Pancreas (tissue), 10 donors: Measurements from ENCODE around the gene FRRS1. TPM values are rescaled to one million over a fixed set of nuclear protein-coding genes. Genes with fewer than 3 reads are reported as not detected.

Experiments
- ATAC-seq, 4 donors: fragments of 200-7000 bp; cut with Tn5 transposase; one replicate each; pipeline versions ENCODE4 v1.8.0 to v1.9.1; 2020; ENCODE audit warnings: mild to moderate bottlenecking in 4 of 4, moderate library complexity in 4 of 4
- DNase-seq, 6 donors: peaks; one replicate each; pipeline ENCODE4 v3.0.0-alpha.2; 2020
- FAIRE-seq: peaks from 2 replicates; lab custom pipeline; 2012; peaks lifted over from hg19 to GRCh38; lab: Jason Lieb, UNC
- H3K27ac ChIP-seq, 4 donors: fragments of 200-600 bp; sonication (generic); 1 replicate in 3 of 4; 2 replicates in 1 of 4; pipeline versions ENCODE4 v1.5.0 to v1.8.0; 2020
- H3K27me3 ChIP-seq, 4 donors: fragments of 200-600 bp; one replicate each; pipeline ENCODE4 v1.8.0; 2021
- H3K36me3 ChIP-seq, 3 donors: fragments of 200-600 bp; sonication (generic) in 1 of 3; one replicate each; pipeline versions ENCODE4 v1.5.0 to v1.8.0; 2020 to 2021
- H3K4me1 ChIP-seq, 3 donors: fragments of 200-600 bp; one replicate each; pipeline ENCODE4 v1.8.0; 2021
- H3K4me3 ChIP-seq, 4 donors: fragments of 200-600 bp; sonication (generic) in 2 of 4; one replicate each; pipeline versions ENCODE4 v1.5.0 to v1.8.0; 2020 to 2021
- H3K9me3 ChIP-seq, 4 donors: fragments of 200-600 bp; one replicate each; pipeline ENCODE4 v1.8.0; 2021
- CTCF ChIP-seq, 4 donors: fragments of 200-600 bp; sonication (generic) in 3 of 4; IDR thresholded peaks; one replicate each; pipeline versions ENCODE4 v1.5.0 to v1.8.0; 2021; ENCODE audit warnings: antibody characterized with exemption in 4 of 4
- WGBS, 2 donors: extraction: QIAGEN DNeasy Blood & Tissue Kit; methylation state at CpG; one replicate each; pipeline ENCODE4 v1.1.7; 2013; 5-methylcytosine and 5-hydroxymethylcytosine counted together
- intact Hi-C, 3 donors: fragments of 100-400 bp; cut with DNase I; formaldehyde crosslinking; loops; one replicate each; pipeline versions ENCODE4 v1.11.1 to v1.14.2; 2022
- polyA plus RNA-seq, 2 donors: library from polyadenylated mRNA; stranded (reverse); fragments of 200-250 nt; gene quantifications; one replicate each; pipeline ENCODE4 v1.2.3, GENCODE V29; 2013
- total RNA-seq, 6 donors: library from RNA; stranded (reverse); fragmentation: NEBNext Ultra II Directional in 4 of 6; extraction: Animal tissue kit (Norgen Biotek cat#: 25700) in 4 of 6; gene quantifications; one replicate each; pipeline versions ENCODE4 v1.2.1 to v1.2.4, GENCODE V29; 2021 to 2023
- donor health status: healthy with polysubstance abuse.
- donor health status: DM: no; HTN: no; CAD: no; lungs with moderate emphysema.
- donor health status: DM: no; HTN: no; CAD: no.
- donor health status: control.
- donor health status: control.
- donor health status: Bipolar disorder and iron deficiency.
- donor health status: DM: yes; HTN: yes; CAD: no.
- donor health status: DM: no; HTN: no; CAD: no.
- donor health status: DM: no; HTN: no; CAD: no.
- donor health status: DM: yes; HTN: yes; CAD: no.

FRRS1 gene
- total and polyA plus RNA-seq, 8 donors, result 0.34 to 7.3 (median 1.7) TPM

DNA sequence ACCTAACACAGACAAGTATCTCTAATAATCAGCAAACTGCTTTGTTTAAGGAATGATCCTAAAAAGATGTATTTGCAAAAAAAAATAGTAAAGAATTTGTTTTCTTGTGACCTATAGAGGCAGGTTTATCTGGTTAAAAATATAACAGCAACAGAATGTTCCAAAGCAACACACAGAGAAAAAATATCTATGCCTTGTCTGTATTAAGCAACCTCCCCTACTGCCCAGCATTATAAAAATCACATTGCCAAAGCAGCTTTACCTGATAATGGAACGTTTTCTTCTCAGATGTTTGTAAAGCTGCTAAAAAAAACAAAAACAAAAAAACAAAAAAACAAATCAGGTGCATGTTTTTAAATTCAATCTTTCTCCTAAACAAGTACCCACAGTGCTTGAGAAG lies 95.9 kb downstream of the FRRS1 start:
- Histone ChIP-seq H3K9me3 (no peaks in the 10 kb centered on the region), H3K27ac (no peak overlapping the region), H3K4me3 (no peak overlapping the region), H3K4me1 (no peaks in the 10 kb centered on the region), H3K36me3 (no peaks in the 10 kb centered on the region), H3K27me3 (no peaks in the 10 kb centered on the region)
- no peak for DNase-seq
- intact Hi-C loops, result no loop called here
- no peak for TF ChIP-seq CTCF (IDR thresholded peaks at IDR 0.05)
- WGBS, 2 donors, result 32 to 36% methylated on average over 1 of the region's 1 CpG
- no peak for FAIRE-seq
- no peak for ATAC-seq

GRCh38 chr1:99669821-99670220 lies 96.6 kb downstream of the FRRS1 start:
- Histone ChIP-seq H3K27me3 (no peaks in the 10 kb centered on the region), H3K27ac (no peak overlapping the region), H3K9me3 (no peaks in the 10 kb centered on the region), H3K4me3 (no peak overlapping the region), H3K36me3 (no peaks in the 10 kb centered on the region), H3K4me1 (no peaks in the 10 kb centered on the region)
- ATAC-seq, result no peak
- no peak for FAIRE-seq
- no peak for TF ChIP-seq CTCF (IDR thresholded peaks at IDR 0.05)
- WGBS, 2 donors, result 73 to 84% methylated on average over 2 of the region's 2 CpGs
- no peak for DNase-seq
- intact Hi-C loops, result no loop called here

- H3K27ac ChIP-seq, result no peak overlapping the region
- intact Hi-C loops, result no loop called here
- no peaks in the 10 kb centered on the region for H3K9me3 ChIP-seq
- H3K4me1 ChIP-seq, result no peaks in the 10 kb centered on the region
- no peak for DNase-seq
- H3K36me3 ChIP-seq, result no peaks in the 10 kb centered on the region
- no peak for ATAC-seq
- 63 to 68% methylated on average over 4 of the region's 4 CpGs for WGBS, 2 donors
- no peak for FAIRE-seq
- no peak overlapping the region for H3K4me3 ChIP-seq
- H3K27me3 ChIP-seq, result no peaks in the 10 kb centered on the region
- no peak for TF ChIP-seq CTCF (IDR thresholded peaks at IDR 0.05)
Observed at GRCh38 chr1:99669376-99669775, 97.1 kb downstream of the FRRS1 start.

GRCh38 chr1:99665212-99665611 lies 101.2 kb downstream of the FRRS1 start:
- no peak for ATAC-seq
- WGBS, 2 donors, result 49 to 67% methylated on average over 1 of the region's 1 CpG
- Histone ChIP-seq H3K4me1 (no peaks in the 10 kb centered on the region), H3K27ac (no peak overlapping the region), H3K4me3 (no peak overlapping the region), H3K9me3 (no peaks in the 10 kb centered on the region), H3K27me3 (no peaks in the 10 kb centered on the region), H3K36me3 (no peaks in the 10 kb centered on the region)
- no peak for DNase-seq
- FAIRE-seq, result no peak
- TF ChIP-seq CTCF (IDR thresholded peaks at IDR 0.05), result no peak
- intact Hi-C loops, result no loop called here

GRCh38 chr1:99663501-99663900 lies 102.9 kb downstream of the FRRS1 start:
- FAIRE-seq, result no peak
- Histone ChIP-seq H3K9me3 (no peaks in the 10 kb centered on the region), H3K27ac (no peak overlapping the region), H3K4me1 (no peaks in the 10 kb centered on the region), H3K36me3 (no peaks in the 10 kb centered on the region), H3K4me3 (no peak overlapping the region), H3K27me3 (no peaks in the 10 kb centered on the region)
- no peak for DNase-seq
- no peak for TF ChIP-seq CTCF (IDR thresholded peaks at IDR 0.05)
- WGBS, 2 donors, result 77% methylated on average over 2 of the region's 2 CpGs
- ATAC-seq, result no peak
- intact Hi-C loops, result no loop called here
